ENCODE results near the gene SQSTM1. TPM values are rescaled to one million over a fixed set of nuclear protein-coding genes. Genes with fewer than 3 reads are reported as not detected.

Gene SQSTM1
- polyA plus RNA-seq, 1 of the 3 experiments (the other 2 are of a cell fraction) = 181 TPM

DNA sequence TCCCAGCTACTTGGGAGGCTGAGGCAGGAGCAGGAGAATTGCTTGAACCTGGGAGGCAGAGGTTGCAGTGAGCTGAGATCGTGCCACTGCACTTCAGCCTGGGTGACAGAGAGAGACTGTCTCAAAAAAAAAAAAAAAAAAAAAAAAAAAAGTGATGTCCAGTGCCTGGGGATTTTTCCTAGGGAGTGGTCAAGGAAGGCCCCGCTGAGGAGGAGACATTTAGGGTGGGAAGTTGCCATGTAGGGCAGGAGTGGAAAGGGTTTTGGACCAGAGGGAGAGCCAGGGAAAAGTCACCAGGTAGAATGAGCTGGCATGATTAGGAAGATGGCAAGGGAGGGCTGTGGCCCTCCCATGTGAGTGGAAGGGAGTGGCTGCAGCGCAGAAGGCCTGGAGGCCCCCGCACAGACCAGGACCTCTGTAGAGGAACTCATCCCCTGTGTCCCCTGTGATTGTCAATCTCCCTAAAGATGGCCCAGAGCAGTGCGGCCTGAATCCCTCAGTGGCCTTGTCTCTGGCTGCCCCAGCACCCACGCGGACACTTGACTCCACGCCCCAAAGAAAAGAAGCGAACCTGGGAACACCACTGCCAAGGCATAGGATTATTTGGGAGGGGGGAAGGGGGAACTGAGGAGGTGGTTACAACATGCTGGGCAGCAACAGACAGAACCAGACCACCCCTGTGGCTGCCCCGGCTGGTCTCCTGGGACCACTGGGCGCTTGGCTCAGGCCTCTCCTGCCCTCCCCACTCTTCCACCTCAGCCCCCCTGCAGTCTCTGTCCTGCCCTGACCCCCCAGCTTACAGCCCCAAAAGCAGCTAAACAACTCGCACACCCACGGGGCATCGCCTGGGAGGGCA, 2.6 kb upstream of the SQSTM1 start:
- Histone ChIP-seq H3K9me3 (no peaks in the 10 kb centered on the region), H3K4me2 (peak overlapping the region; percentile 75; the same call in 1 of the 2 replicates), H3K27me3 (ENCODE audit: insufficient read depth) (no peaks in the 10 kb centered on the region), H3K79me2 (ENCODE audit: insufficient read depth) (peaks cover 29% of the 10 kb centered on the region), H3K27ac (ENCODE audit: low read depth in 2 of 2, low read length in 1 of 2) (peak overlapping the region; percentile 84 to 94), H4K20me1 (ENCODE audit: insufficient read depth) (peaks cover 21% of the 10 kb centered on the region), H2AFZ (ENCODE audit: low read depth) (peak overlapping the region; percentile 67; the same call in 1 of the 2 replicates), H3F3A (replicated peaks; ENCODE audit: insufficient read depth) (peaks cover 13% of the 10 kb centered on the region), H3K9me2 (no peaks in the 10 kb centered on the region), H3K4me1 (ENCODE audit: control insufficient read depth in 1 of 2, insufficient read depth in 2 of 2, low read depth in 1 of 2, low read length in 1 of 2) (peaks cover 22 to 36% of the 10 kb centered on the region in 2 experiments), H3K36me3 (replicated peaks in 1 of 2; ENCODE audit: control insufficient read depth in 1 of 2, insufficient read depth in 2 of 2, low read length in 1 of 2) (peaks cover 12 to 14% of the 10 kb centered on the region in 2 experiments), H3K9ac (peak overlapping the region; percentile 97; the same call in 1 of the 2 replicates), H3K4me3 (ENCODE audit: low read depth in 2 of 2, low read length in 1 of 2) (peak overlapping the region in 1 of 2 experiments; percentile 32; a peak in 1 of 4 replicates)
- TF ChIP-seq RXRA (IDR thresholded peaks at IDR 0.05; ENCODE audit: borderline replicate concordance, low read depth) (no peak), FOSL2 (IDR thresholded peaks at IDR 0.05; ENCODE audit: borderline replicate concordance, low read depth) (no peak), FOXM1 (IDR thresholded peaks at IDR 0.05; ENCODE audit: low read depth) (no peak), POLR2AphosphoS5 (IDR thresholded peaks at IDR 0.05; ENCODE audit: low read depth, low read length) (no peak), CHD2 (IDR thresholded peaks at IDR 0.05; ENCODE audit: low read length, partially characterized antibody) (no peak), GATA2 (CRISPR knock-in tag; IDR thresholded peaks at IDR 0.05) (no peak), TEAD4 (IDR thresholded peaks at IDR 0.05; ENCODE audit: borderline replicate concordance, insufficient read depth) (no peak), JUND (IDR thresholded peaks at IDR 0.05) (no peak), TAF1 (IDR thresholded peaks at IDR 0.05; ENCODE audit: borderline replicate concordance, low read depth, low read length) (no peak), RFX5 (IDR thresholded peaks at IDR 0.05; ENCODE audit: low read length) (no peak), NRF1 (IDR thresholded peaks at IDR 0.05; ENCODE audit: low read depth, low read length) (no peak), EZH2phosphoT487 (IDR thresholded peaks at IDR 0.05; ENCODE audit: borderline replicate concordance, low read depth) (no peak), SMC3 (IDR thresholded peaks at IDR 0.05; ENCODE audit: low read depth, low read length) (no peak), SIN3A (IDR thresholded peaks at IDR 0.05; ENCODE audit: borderline replicate concordance, low read depth, low read length) (no peak), MEF2A (IDR thresholded peaks at IDR 0.05; ENCODE audit: borderline replicate concordance, low read depth) (no peak)
- TF ChIP-seq, protein P1, sequence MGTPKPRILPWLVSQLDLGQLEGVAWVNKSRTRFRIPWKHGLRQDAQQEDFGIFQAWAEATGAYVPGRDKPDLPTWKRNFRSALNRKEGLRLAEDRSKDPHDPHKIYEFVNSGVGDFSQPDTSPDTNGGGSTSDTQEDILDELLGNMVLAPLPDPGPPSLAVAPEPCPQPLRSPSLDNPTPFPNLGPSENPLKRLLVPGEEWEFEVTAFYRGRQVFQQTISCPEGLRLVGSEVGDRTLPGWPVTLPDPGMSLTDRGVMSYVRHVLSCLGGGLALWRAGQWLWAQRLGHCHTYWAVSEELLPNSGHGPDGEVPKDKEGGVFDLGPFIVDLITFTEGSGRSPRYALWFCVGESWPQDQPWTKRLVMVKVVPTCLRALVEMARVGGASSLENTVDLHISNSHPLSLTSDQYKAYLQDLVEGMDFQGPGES (IDR thresholded peaks at IDR 0.05; ENCODE audit: low read depth, low read length) = no peak
- TF ChIP-seq, protein P2, sequence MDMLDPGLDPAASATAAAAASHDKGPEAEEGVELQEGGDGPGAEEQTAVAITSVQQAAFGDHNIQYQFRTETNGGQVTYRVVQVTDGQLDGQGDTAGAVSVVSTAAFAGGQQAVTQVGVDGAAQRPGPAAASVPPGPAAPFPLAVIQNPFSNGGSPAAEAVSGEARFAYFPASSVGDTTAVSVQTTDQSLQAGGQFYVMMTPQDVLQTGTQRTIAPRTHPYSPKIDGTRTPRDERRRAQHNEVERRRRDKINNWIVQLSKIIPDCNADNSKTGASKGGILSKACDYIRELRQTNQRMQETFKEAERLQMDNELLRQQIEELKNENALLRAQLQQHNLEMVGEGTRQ (IDR thresholded peaks at IDR 0.05; ENCODE audit: borderline replicate concordance, low read depth, low read length) = no peak
- TF ChIP-seq, protein P3, sequence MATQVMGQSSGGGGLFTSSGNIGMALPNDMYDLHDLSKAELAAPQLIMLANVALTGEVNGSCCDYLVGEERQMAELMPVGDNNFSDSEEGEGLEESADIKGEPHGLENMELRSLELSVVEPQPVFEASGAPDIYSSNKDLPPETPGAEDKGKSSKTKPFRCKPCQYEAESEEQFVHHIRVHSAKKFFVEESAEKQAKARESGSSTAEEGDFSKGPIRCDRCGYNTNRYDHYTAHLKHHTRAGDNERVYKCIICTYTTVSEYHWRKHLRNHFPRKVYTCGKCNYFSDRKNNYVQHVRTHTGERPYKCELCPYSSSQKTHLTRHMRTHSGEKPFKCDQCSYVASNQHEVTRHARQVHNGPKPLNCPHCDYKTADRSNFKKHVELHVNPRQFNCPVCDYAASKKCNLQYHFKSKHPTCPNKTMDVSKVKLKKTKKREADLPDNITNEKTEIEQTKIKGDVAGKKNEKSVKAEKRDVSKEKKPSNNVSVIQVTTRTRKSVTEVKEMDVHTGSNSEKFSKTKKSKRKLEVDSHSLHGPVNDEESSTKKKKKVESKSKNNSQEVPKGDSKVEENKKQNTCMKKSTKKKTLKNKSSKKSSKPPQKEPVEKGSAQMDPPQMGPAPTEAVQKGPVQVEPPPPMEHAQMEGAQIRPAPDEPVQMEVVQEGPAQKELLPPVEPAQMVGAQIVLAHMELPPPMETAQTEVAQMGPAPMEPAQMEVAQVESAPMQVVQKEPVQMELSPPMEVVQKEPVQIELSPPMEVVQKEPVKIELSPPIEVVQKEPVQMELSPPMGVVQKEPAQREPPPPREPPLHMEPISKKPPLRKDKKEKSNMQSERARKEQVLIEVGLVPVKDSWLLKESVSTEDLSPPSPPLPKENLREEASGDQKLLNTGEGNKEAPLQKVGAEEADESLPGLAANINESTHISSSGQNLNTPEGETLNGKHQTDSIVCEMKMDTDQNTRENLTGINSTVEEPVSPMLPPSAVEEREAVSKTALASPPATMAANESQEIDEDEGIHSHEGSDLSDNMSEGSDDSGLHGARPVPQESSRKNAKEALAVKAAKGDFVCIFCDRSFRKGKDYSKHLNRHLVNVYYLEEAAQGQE (IDR thresholded peaks at IDR 0.05; ENCODE audit: low read depth, low read length) = no peak
- TF ChIP-seq, protein P4, sequence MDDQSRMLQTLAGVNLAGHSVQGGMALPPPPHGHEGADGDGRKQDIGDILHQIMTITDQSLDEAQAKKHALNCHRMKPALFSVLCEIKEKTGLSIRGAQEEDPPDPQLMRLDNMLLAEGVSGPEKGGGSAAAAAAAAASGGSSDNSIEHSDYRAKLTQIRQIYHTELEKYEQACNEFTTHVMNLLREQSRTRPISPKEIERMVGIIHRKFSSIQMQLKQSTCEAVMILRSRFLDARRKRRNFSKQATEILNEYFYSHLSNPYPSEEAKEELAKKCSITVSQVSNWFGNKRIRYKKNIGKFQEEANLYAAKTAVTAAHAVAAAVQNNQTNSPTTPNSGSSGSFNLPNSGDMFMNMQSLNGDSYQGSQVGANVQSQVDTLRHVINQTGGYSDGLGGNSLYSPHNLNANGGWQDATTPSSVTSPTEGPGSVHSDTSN (IDR thresholded peaks at IDR 0.05) = no peak
- TF ChIP-seq, protein P5, sequence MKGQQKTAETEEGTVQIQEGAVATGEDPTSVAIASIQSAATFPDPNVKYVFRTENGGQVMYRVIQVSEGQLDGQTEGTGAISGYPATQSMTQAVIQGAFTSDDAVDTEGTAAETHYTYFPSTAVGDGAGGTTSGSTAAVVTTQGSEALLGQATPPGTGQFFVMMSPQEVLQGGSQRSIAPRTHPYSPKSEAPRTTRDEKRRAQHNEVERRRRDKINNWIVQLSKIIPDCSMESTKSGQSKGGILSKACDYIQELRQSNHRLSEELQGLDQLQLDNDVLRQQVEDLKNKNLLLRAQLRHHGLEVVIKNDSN (IDR thresholded peaks at IDR 0.05; ENCODE audit: borderline replicate concordance, low read depth) = no peak
- POLR2A ChIA-PET = interaction anchor here (0.6 kb wide), 1 partner anchor 14 kb away, joined by 3 read pairs; no protein-coding TSS in a partner anchor
- 76% methylated on average over 12 of the region's 14 CpGs for WGBS (ENCODE audit: low lambda C conversion rate)
- DNase-seq = no peak
- CTCF ChIA-PET = interaction anchor here (1.6 kb wide), 1 partner anchor 22 kb away, joined by 4 read pairs; no protein-coding TSS in a partner anchor

Data from SK-N-SH (cell line).